Astrocyte (in vitro differentiated cells and primary cell): Measurements from ENCODE around the gene PGP. TPM values are rescaled to one million over a fixed set of nuclear protein-coding genes. Genes with fewer than 3 reads are reported as not detected.

Source experiments
- DNase-seq: peaks from one replicate; pipeline ENCODE4 v3.0.0-alpha.2; 2010; ENCODE audit warnings: low read depth
- FAIRE-seq: peaks from 2 replicates; lab custom pipeline; 2011; peaks lifted over from hg19 to GRCh38; lab: Jason Lieb, UNC
- H2AFZ ChIP-seq: 2 replicates; pipeline ENCODE4 v1.6.0; 2012; ENCODE audit warnings: low read depth, low read length, inconsistent platforms
- H3K27ac ChIP-seq: 2 replicates; pipeline ENCODE4 v1.5.1; 2011; ENCODE audit warnings: low read depth, low read length, inconsistent platforms
- H3K27me3 ChIP-seq: 2 replicates; pipeline ENCODE4 v1.6.0; 2011; ENCODE audit warnings: low read length, inconsistent platforms; ENCODE audit not compliant: insufficient read depth
- H3K36me3 ChIP-seq: 2 replicates; pipeline ENCODE4 v1.5.1; 2011; ENCODE audit warnings: low read length, inconsistent platforms; ENCODE audit not compliant: insufficient read depth
- H3K4me1 ChIP-seq: 2 replicates; pipeline ENCODE4 v1.5.1; 2011; ENCODE audit warnings: low read length, inconsistent platforms; ENCODE audit not compliant: insufficient read depth
- H3K4me2 ChIP-seq: 2 replicates; pipeline ENCODE4 v1.6.0; 2012; ENCODE audit warnings: low read length, inconsistent platforms
- H3K4me3 ChIP-seq: 2 replicates; pipeline ENCODE4 v1.5.1; 2011; ENCODE audit warnings: low read depth, mild to moderate bottlenecking, low read length, inconsistent platforms; ENCODE audit not compliant: insufficient read depth
- H3K79me2 ChIP-seq: 2 replicates; pipeline ENCODE4 v1.6.0; 2012; ENCODE audit warnings: mild to moderate bottlenecking, low read length, inconsistent platforms; ENCODE audit not compliant: insufficient read depth
- H3K9ac ChIP-seq: 2 replicates; pipeline ENCODE4 v1.6.0; 2012; ENCODE audit warnings: mild to moderate bottlenecking, low read length, inconsistent platforms
- H3K9me3 ChIP-seq: 2 replicates; pipeline ENCODE4 v1.5.1; 2012; ENCODE audit warnings: low read depth, mild to moderate bottlenecking, low read length, inconsistent platforms; ENCODE audit not compliant: insufficient read depth
- H4K20me1 ChIP-seq: 2 replicates; pipeline ENCODE4 v1.6.0; 2012; ENCODE audit warnings: low read length, inconsistent platforms; ENCODE audit not compliant: insufficient read depth
- H3K27ac Mint-ChIP-seq: one replicate; pipeline ENCODE4 v1.8.0; 2021; ENCODE audit warnings: mild to moderate bottlenecking, mixed read lengths; ENCODE audit not compliant: unreplicated experiment
- H3K27me3 Mint-ChIP-seq: one replicate; pipeline ENCODE4 v1.8.0; 2021; ENCODE audit warnings: low read depth, mixed read lengths; ENCODE audit not compliant: unreplicated experiment
- H3K36me3 Mint-ChIP-seq: one replicate; pipeline ENCODE4 v1.8.0; 2021; ENCODE audit warnings: low read depth, mixed read lengths; ENCODE audit not compliant: unreplicated experiment
- H3K4me1 Mint-ChIP-seq: one replicate; pipeline ENCODE4 v1.8.0; 2021; ENCODE audit warnings: low read depth, mixed read lengths; ENCODE audit not compliant: unreplicated experiment
- H3K4me3 Mint-ChIP-seq: one replicate; pipeline ENCODE4 v1.8.0; 2021; ENCODE audit warnings: mild to moderate bottlenecking, moderate library complexity, mixed read lengths; ENCODE audit not compliant: unreplicated experiment
- H3K9me3 Mint-ChIP-seq: one replicate; pipeline ENCODE4 v1.8.0; 2021; ENCODE audit warnings: mild to moderate bottlenecking, mixed read lengths; ENCODE audit not compliant: unreplicated experiment
- EZH2 ChIP-seq: IDR thresholded peaks from 2 replicates; pipeline ENCODE4 v1.6.1; 2012; ENCODE audit warnings: mild to moderate bottlenecking, low read length, inconsistent platforms; ENCODE audit not compliant: insufficient read depth
- total RNA-seq: library from RNA; stranded (reverse); gene quantifications from 2 replicates; pipeline ENCODE4 v1.2.1, GENCODE V29; 2021
- TF ChIP-seq, protein P1 (sequence below): IDR thresholded peaks from 2 replicates; pipeline ENCODE4 v1.5.1; 2011; ENCODE audit warnings: low read depth, mild to moderate bottlenecking, inconsistent platforms, low read length, moderate library complexity; ENCODE audit not compliant: insufficient read depth

PGP gene
- total RNA-seq, 1 donor from 2014 or later, result 21.1 TPM

DNA sequence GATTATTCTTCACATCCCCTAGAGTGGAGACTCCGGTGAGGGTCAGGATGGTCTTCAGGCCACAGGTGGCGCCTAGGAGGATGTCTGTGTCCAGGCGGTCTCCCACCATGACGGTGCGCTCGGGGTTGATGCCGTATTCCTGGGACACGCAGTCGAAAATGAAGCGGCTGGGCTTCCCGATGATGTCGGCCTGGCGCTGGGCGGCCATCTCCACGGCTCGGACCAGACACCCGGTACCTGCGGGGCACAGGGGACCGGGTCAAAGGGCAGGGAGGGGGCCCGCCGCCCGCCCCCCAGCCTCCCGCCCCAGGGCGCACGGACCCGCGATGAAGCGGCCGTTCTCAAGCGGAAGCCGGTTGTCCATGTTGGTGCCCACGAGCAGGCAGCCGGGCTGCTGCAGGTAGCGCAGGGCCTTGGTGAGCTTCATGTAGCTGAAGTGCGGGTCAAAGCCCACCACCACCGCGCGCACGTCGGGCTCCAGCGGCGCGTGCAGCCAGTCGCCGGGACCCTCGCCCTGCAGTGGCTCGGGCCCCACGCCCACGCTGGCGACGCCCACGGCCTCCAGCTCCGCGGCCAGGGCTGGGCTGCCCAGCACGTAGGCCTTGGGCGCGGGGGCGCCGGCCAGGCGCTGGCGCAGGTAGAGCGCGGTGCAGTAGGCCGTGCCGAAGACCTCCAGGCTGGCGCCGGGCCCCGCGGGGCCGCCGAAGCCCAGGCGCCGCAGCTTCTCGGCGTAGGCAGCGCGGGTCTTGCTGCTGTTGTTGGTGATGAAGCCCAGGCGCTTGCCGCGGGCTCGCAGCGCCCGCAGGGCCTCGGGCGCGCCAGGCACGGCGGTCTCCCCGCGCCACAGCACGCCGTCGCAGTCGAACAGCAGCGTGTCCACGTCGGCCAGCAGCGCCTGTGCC, 572 bp downstream of the PGP start:
- no peaks in the 10 kb centered on the region for H3K9me3 Mint-ChIP-seq
- peaks cover 12% of the 10 kb centered on the region for H3K4me1 Mint-ChIP-seq
- no peak overlapping the region for H3K27ac Mint-ChIP-seq
- no peaks in the 10 kb centered on the region for H3K36me3 Mint-ChIP-seq
- Histone ChIP-seq H4K20me1 (peaks cover 30% of the 10 kb centered on the region), H3K36me3 (no peaks in the 10 kb centered on the region), H3K9ac (peak overlapping the region; percentile 84), H2AFZ (peak overlapping the region; percentile 73), H3K27ac (peak overlapping the region; percentile 66), H3K9me3 (no peaks in the 10 kb centered on the region), H3K4me2 (peak overlapping the region; percentile 85), H3K27me3 (no peaks in the 10 kb centered on the region), H3K79me2 (peaks cover 29% of the 10 kb centered on the region), H3K4me1 (peaks cover 19% of the 10 kb centered on the region), H3K4me3 (peak overlapping the region; percentile 72)
- FAIRE-seq (no peak), DNase-seq (no peak)
- peak overlapping the region; percentile 87 for H3K4me3 Mint-ChIP-seq
- no peaks in the 10 kb centered on the region for H3K27me3 Mint-ChIP-seq
- TF ChIP-seq, protein P1, sequence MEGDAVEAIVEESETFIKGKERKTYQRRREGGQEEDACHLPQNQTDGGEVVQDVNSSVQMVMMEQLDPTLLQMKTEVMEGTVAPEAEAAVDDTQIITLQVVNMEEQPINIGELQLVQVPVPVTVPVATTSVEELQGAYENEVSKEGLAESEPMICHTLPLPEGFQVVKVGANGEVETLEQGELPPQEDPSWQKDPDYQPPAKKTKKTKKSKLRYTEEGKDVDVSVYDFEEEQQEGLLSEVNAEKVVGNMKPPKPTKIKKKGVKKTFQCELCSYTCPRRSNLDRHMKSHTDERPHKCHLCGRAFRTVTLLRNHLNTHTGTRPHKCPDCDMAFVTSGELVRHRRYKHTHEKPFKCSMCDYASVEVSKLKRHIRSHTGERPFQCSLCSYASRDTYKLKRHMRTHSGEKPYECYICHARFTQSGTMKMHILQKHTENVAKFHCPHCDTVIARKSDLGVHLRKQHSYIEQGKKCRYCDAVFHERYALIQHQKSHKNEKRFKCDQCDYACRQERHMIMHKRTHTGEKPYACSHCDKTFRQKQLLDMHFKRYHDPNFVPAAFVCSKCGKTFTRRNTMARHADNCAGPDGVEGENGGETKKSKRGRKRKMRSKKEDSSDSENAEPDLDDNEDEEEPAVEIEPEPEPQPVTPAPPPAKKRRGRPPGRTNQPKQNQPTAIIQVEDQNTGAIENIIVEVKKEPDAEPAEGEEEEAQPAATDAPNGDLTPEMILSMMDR, result no peak
- TF ChIP-seq EZH2, result no peak

DNA sequence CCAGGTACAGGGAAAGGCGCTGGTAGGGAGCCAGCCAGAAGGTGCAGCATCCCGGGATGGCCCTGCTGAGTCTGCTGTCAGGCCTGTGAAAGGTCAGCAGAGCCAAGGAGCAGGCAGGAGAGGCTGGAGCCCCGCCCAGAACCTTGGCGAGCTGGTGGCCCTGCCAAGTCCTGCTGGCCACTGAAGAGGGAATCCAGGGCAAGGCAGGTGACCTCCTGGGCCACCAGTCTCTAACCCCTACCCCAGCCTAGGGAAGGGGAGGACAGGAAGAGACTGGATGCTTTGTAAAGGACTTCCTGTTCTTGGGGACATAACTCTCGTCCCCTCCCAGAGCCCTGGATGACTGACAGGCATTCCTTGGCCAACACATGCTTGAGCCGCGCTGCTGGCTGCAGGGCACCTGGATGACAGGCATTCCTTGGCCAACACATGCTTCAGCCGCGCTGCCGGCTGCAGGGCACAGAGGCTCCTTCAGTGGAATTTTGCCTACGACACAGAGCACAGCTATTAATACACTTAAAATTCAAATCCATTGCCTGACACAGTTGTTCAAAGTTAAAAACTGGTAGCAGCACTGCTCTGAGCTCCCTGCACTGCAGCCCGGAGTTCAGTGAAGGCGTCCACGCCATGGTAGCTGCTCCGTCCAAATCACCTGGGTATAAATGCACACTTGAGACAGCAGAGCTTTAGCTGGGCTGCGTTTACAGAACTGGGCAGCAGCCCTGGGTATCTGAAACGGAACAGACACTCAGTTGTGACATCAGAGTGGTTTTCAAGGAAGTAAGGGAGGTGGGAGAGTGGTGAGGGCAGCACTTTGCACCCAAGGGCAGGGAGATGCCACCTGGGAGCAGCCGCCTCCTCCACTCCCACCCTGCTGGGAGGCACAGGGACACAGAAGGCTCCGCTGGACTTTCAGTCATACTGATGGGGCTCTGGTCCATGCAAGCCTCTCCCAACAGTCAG, 2.0 kb downstream of the PGP start:
- FAIRE-seq (no peak), DNase-seq (no peak)
- Histone ChIP-seq H3K79me2 (peaks cover 29% of the 10 kb centered on the region), H2AFZ (no peak overlapping the region), H3K4me1 (peaks cover 19% of the 10 kb centered on the region), H3K9me3 (no peaks in the 10 kb centered on the region), H3K36me3 (no peaks in the 10 kb centered on the region), H3K4me2 (peak overlapping the region; percentile 85), H3K4me3 (peak overlapping the region; percentile 72), H3K27me3 (no peaks in the 10 kb centered on the region), H4K20me1 (peaks cover 30% of the 10 kb centered on the region), H3K9ac (peak overlapping the region; percentile 84), H3K27ac (no peak overlapping the region)
- TF ChIP-seq, protein P1, result no peak
- no peak for TF ChIP-seq EZH2
- peak overlapping the region; percentile 87 for H3K4me3 Mint-ChIP-seq
- no peaks in the 10 kb centered on the region for H3K9me3 Mint-ChIP-seq
- no peaks in the 10 kb centered on the region for H3K27me3 Mint-ChIP-seq
- H3K27ac Mint-ChIP-seq, result peak overlapping the region; percentile 82
- peaks cover 12% of the 10 kb centered on the region for H3K4me1 Mint-ChIP-seq
- H3K36me3 Mint-ChIP-seq, result peaks cover under 1% of the 10 kb centered on the region
